ENCODE data around the gene CCNH.

Gene CCNH

GRCh38 chr5:87410931-87411330 lies 1.8 kb downstream of the CCNH start:
- Histone ChIP-seq H3K4me3 (ENCODE audit: low read depth, low read length) (peak overlapping the region; percentile 99), H3K27me3 (no peaks in the 10 kb centered on the region), H3K9me3 (no peaks in the 10 kb centered on the region), H3K36me3 (peaks cover 45% of the 10 kb centered on the region), H3K4me1 (no peaks in the 10 kb centered on the region)
- TF ChIP-seq CTCF (IDR thresholded peaks at IDR 0.05; ENCODE audit: low read depth, low read length), result no peak
- DNase-seq, result no peak

- DNase-seq, result no peak
- Histone ChIP-seq H3K4me1 (no peaks in the 10 kb centered on the region), H3K9me3 (no peaks in the 10 kb centered on the region), H3K4me3 (ENCODE audit: low read depth, low read length) (no peak overlapping the region), H3K36me3 (peaks cover 70% of the 10 kb centered on the region), H3K27me3 (no peaks in the 10 kb centered on the region)
- TF ChIP-seq CTCF (IDR thresholded peaks at IDR 0.05; ENCODE audit: low read depth, low read length), result no peak
Observed at GRCh38 chr5:87408204-87408603, 4.5 kb downstream of the CCNH start.

- DNase-seq, result no peak
- Histone ChIP-seq H3K4me1 (no peaks in the 10 kb centered on the region), H3K27me3 (no peaks in the 10 kb centered on the region), H3K4me3 (ENCODE audit: low read depth, low read length) (no peak overlapping the region), H3K9me3 (no peaks in the 10 kb centered on the region), H3K36me3 (peaks cover 83% of the 10 kb centered on the region)
- TF ChIP-seq CTCF (IDR thresholded peaks at IDR 0.05; ENCODE audit: low read depth, low read length), result no peak
Observed at GRCh38 chr5:87405472-87406155, 7.1 kb downstream of the CCNH start.

GRCh38 chr5:87404359-87404758 lies 8.4 kb downstream of the CCNH start:
- Histone ChIP-seq H3K36me3 (peaks cover 83% of the 10 kb centered on the region), H3K27me3 (no peaks in the 10 kb centered on the region), H3K9me3 (no peaks in the 10 kb centered on the region), H3K4me3 (ENCODE audit: low read depth, low read length) (no peak overlapping the region), H3K4me1 (no peaks in the 10 kb centered on the region; the same call in 1 of the 2 replicates)
- DNase-seq, result no peak
- no peak for TF ChIP-seq CTCF (IDR thresholded peaks at IDR 0.05; ENCODE audit: low read depth, low read length)

- Histone ChIP-seq H3K4me3 (ENCODE audit: low read depth, low read length) (no peak overlapping the region), H3K27me3 (no peaks in the 10 kb centered on the region), H3K36me3 (peaks cover 84% of the 10 kb centered on the region), H3K4me1 (no peaks in the 10 kb centered on the region; the same call in 1 of the 2 replicates), H3K9me3 (no peaks in the 10 kb centered on the region)
- no peak for DNase-seq
- no peak for TF ChIP-seq CTCF (IDR thresholded peaks at IDR 0.05; ENCODE audit: low read depth, low read length)
Observed at GRCh38 chr5:87403899-87404298, 8.8 kb downstream of the CCNH start.

GRCh38 chr5:87403409-87403808 lies 9.3 kb downstream of the CCNH start:
- H3K9me3 ChIP-seq, result no peaks in the 10 kb centered on the region
- no peak overlapping the region for H3K4me3 ChIP-seq (ENCODE audit: low read depth, low read length)
- no peaks in the 10 kb centered on the region; the same call in 1 of the 2 replicates for H3K4me1 ChIP-seq
- no peaks in the 10 kb centered on the region for H3K27me3 ChIP-seq
- peaks cover 85% of the 10 kb centered on the region for H3K36me3 ChIP-seq
- no peak for DNase-seq
- no peak for TF ChIP-seq CTCF (IDR thresholded peaks at IDR 0.05; ENCODE audit: low read depth, low read length)
